ENCODE measurements around the gene C17orf113.
A peak's percentile ranks its signal among the peaks of the same experiment; 100 is the strongest.
"Not testable (repeated sequence)": the region's sequence is repeated elsewhere in the genome, so short reads cannot be mapped to it uniquely, and the experiment has no call there.

C17orf113 gene

GRCh38 chr17:42042598-42043319 lies 7.6 kb downstream of the C17orf113 start:
- no peak for DNase-seq (ENCODE audit: low spot score)

GRCh38 chr17:42041619-42042018 lies 8.8 kb downstream of the C17orf113 start:
- no peak for DNase-seq (ENCODE audit: low spot score)

GRCh38 chr17:42040818-42041217 lies 9.6 kb downstream of the C17orf113 start:
- no peak for DNase-seq (ENCODE audit: low spot score)

- DNase-seq (ENCODE audit: low spot score) = no peak
These were observed 10.3 kb downstream of the C17orf113 start for GRCh38 chr17:42039794-42040763.

- no peak for DNase-seq (ENCODE audit: low spot score)
These were observed 12.0 kb downstream of the C17orf113 start for GRCh38 chr17:42038221-42038973.

- no peak for DNase-seq (ENCODE audit: low spot score)
These were observed 16.3 kb downstream of the C17orf113 start for GRCh38 chr17:42034059-42034458.

- no peak for DNase-seq (ENCODE audit: low spot score)
These were observed 18.8 kb downstream of the C17orf113 start for GRCh38 chr17:42031584-42031983.

- DNase-seq (ENCODE audit: low spot score) = no peak
These were observed 21.6 kb downstream of the C17orf113 start for GRCh38 chr17:42028791-42029127.

- DNase-seq (ENCODE audit: low spot score) = peak; percentile 12
These were observed 22.2 kb downstream of the C17orf113 start for GRCh38 chr17:42027961-42028790.

GRCh38 chr17:42027590-42027889 lies 22.9 kb downstream of the C17orf113 start:
- no peak for DNase-seq (ENCODE audit: low spot score)

GRCh38 chr17:42026857-42027589 lies 23.4 kb downstream of the C17orf113 start:
- DNase-seq (ENCODE audit: low spot score) = peak; percentile 13

- no peak for DNase-seq (ENCODE audit: low spot score)
These were observed 24.5 kb downstream of the C17orf113 start for GRCh38 chr17:42025936-42026335.

GRCh38 chr17:42025191-42025579 lies 25.2 kb downstream of the C17orf113 start:
- DNase-seq (ENCODE audit: low spot score) = no peak

- DNase-seq (ENCODE audit: low spot score) = peak; percentile 10
These were observed 26.7 kb downstream of the C17orf113 start for GRCh38 chr17:42023524-42024349.

- not testable (repeated sequence) for DNase-seq (ENCODE audit: low spot score)
These were observed 29.6 kb downstream of the C17orf113 start for GRCh38 chr17:42020845-42021244.

GRCh38 chr17:42019509-42020404 lies 30.6 kb downstream of the C17orf113 start, which contains the start of gene NKIRAS2:
Gene NKIRAS2 (plus strand): TSS chr17:42020090. CDS start chr17:42021578, 1,488 bp downstream.
- peak; percentile 96 for DNase-seq (ENCODE audit: low spot score)

- DNase-seq (ENCODE audit: low spot score) = no peak
These were observed 31.4 kb downstream of the C17orf113 start for GRCh38 chr17:42018988-42019387.

- no peak for DNase-seq (ENCODE audit: low spot score)
These were observed 32.1 kb downstream of the C17orf113 start for GRCh38 chr17:42018339-42018738.

GRCh38 chr17:42017866-42018200 lies 32.6 kb downstream of the C17orf113 start:
- no peak for DNase-seq (ENCODE audit: low spot score)
